HEK293 (cell line): ENCODE results near the gene NEK1.

ENCODE experiments used
- CTCF ChIA-PET: fragments of 350-600 bp; formaldehyde crosslinking; extraction: SDS; loops from one replicate; lab custom pipeline; 2021; ENCODE audit warnings: antibody characterized with exemption; lab: Yijun Ruan, JAX
- POLR2A ChIA-PET: fragments of 300-600 bp; formaldehyde crosslinking; extraction: SDS; loops from one replicate; lab custom pipeline; 2020; ENCODE audit warnings: antibody characterized with exemption, inconsistent platforms; lab: Yijun Ruan, JAX
- H3K27ac ChIP-seq: fragments of 200-500 bp; sonication (Bioruptor generic); 2 replicates; pipeline ENCODE4 v1.5.1; 2014; ENCODE audit warnings: low read depth, low read length, control low read depth, inconsistent platforms; ENCODE audit errors: extremely low read depth
- H3K36me3 ChIP-seq, 2 experiments: fragments of 200-500 bp in 1 of 2; sonication (Bioruptor generic) in 1 of 2; 1 replicate in 1 of 2; 2 replicates in 1 of 2; pipeline ENCODE4 v1.5.1; 2014 to 2017; ENCODE audit warnings: inconsistent platforms in 2 of 2, low read length in 2 of 2; ENCODE audit not compliant: control insufficient read depth in 2 of 2, insufficient read depth in 1 of 2
- H3K4me1 ChIP-seq: fragments of 200-500 bp; sonication (Bioruptor generic); 2 replicates; pipeline ENCODE4 v1.5.1; 2014; ENCODE audit warnings: mild to moderate bottlenecking, low read length, inconsistent platforms; ENCODE audit not compliant: control insufficient read depth, insufficient read depth
- H3K4me3 ChIP-seq: 2 replicates; pipeline ENCODE4 v1.5.1; 2011; ENCODE audit warnings: low read depth, mild to moderate bottlenecking, control low read depth, low read length, moderate library complexity
- H3K9me3 ChIP-seq: fragments of 200-500 bp; sonication (Bioruptor generic); 2 replicates; pipeline ENCODE4 v1.5.1; 2014; ENCODE audit warnings: low read depth, low read length, inconsistent platforms; ENCODE audit not compliant: control insufficient read depth, insufficient read depth
- AEBP2 ChIP-seq: fragments of 450-650 bp; formaldehyde crosslinking; IDR thresholded peaks from 2 replicates; pipeline ENCODE4 v1.5.1; 2016; ENCODE audit warnings: missing biosample characterization, missing genetic modification characterization, borderline replicate concordance
- FEZF1 ChIP-seq: fragments of 450-650 bp; formaldehyde crosslinking; IDR thresholded peaks from 2 replicates; pipeline ENCODE4 v1.5.1; 2016; ENCODE audit warnings: missing biosample characterization, missing genetic modification characterization
- GLIS2 ChIP-seq: fragments of 450-650 bp; formaldehyde crosslinking; IDR thresholded peaks from 2 replicates; pipeline ENCODE4 v1.5.1; 2016; ENCODE audit warnings: missing biosample characterization, missing genetic modification characterization
- HOXD13 ChIP-seq: sonication (generic); formaldehyde crosslinking; IDR thresholded peaks from 2 replicates; pipeline ENCODE4 v1.8.0; 2022; ENCODE audit warnings: missing genetic modification reagents, borderline replicate concordance
- KLF8 ChIP-seq: fragments of 450-650 bp; formaldehyde crosslinking; IDR thresholded peaks from 2 replicates; pipeline ENCODE4 v1.5.1; 2016; ENCODE audit warnings: missing biosample characterization, missing genetic modification characterization
- MYNN ChIP-seq: fragments of 450-650 bp; formaldehyde crosslinking; IDR thresholded peaks from 2 replicates; pipeline ENCODE4 v1.5.1; 2016; ENCODE audit warnings: missing biosample characterization, missing genetic modification characterization, borderline replicate concordance
- PRDM2 ChIP-seq: fragments of 450-650 bp; formaldehyde crosslinking; IDR thresholded peaks from 2 replicates; pipeline ENCODE4 v1.5.1; 2016; ENCODE audit warnings: missing biosample characterization, missing genetic modification characterization, borderline replicate concordance
- PRDM6 ChIP-seq: fragments of 450-650 bp; formaldehyde crosslinking; IDR thresholded peaks from 2 replicates; pipeline ENCODE4 v1.5.1; 2017; ENCODE audit warnings: missing biosample characterization, missing genetic modification characterization
- SP7 ChIP-seq: fragments of 450-650 bp; formaldehyde crosslinking; IDR thresholded peaks from 2 replicates; pipeline ENCODE4 v1.5.1; 2016; ENCODE audit warnings: missing biosample characterization, missing genetic modification characterization
- TRIM28 ChIP-seq: IDR thresholded peaks from 2 replicates; pipeline ENCODE4 v1.6.1; 2011; ENCODE audit warnings: low read length, control low read depth, borderline replicate concordance
- ZNF433 ChIP-seq: fragments of 450-650 bp; formaldehyde crosslinking; IDR thresholded peaks from 2 replicates; pipeline ENCODE4 v1.5.1; 2016; ENCODE audit warnings: missing biosample characterization, missing genetic modification characterization, low read depth
- ZNF585B ChIP-seq: fragments of 450-650 bp; formaldehyde crosslinking; IDR thresholded peaks from 2 replicates; pipeline ENCODE4 v1.5.1; 2016; ENCODE audit warnings: missing biosample characterization, missing genetic modification characterization
- ZNF629 ChIP-seq: fragments of 450-650 bp; formaldehyde crosslinking; IDR thresholded peaks from 2 replicates; pipeline ENCODE4 v1.5.1; 2017; ENCODE audit warnings: missing biosample characterization, missing genetic modification characterization
- ZNF785 ChIP-seq: fragments of 450-650 bp; formaldehyde crosslinking; IDR thresholded peaks from 2 replicates; pipeline ENCODE4 v1.5.1; 2016; ENCODE audit warnings: missing biosample characterization, missing genetic modification characterization

NEK1 gene

GRCh38 chr4:169640261-169640870, 28.0 kb upstream of the NEK1 start:
- CTCF ChIA-PET, result interaction anchor here (1.0 kb wide), 1 partner anchor 21 kb away, joined by 3 read pairs; no protein-coding TSS in a partner anchor
- Histone ChIP-seq H3K27ac (no peak overlapping the region), H3K36me3 (peaks cover 3 to 26% of the 10 kb centered on the region in 2 experiments; a peak in 2 of 3 replicates), H3K4me1 (no peaks in the 10 kb centered on the region), H3K9me3 (no peaks in the 10 kb centered on the region), H3K4me3 (no peak overlapping the region)
- POLR2A ChIA-PET, result no interaction called here
- TF ChIP-seq ZNF585B, result no peak

GRCh38 chr4:169634975-169635374, 22.6 kb upstream of the NEK1 start:
- TF ChIP-seq ZNF785 (tag by site-specific recombination) (no peak), ZNF433 (tag by site-specific recombination) (no peak), PRDM2 (tag by site-specific recombination) (no peak), HOXD13 (CRISPR knock-in tag) (no peak), AEBP2 (tag by site-specific recombination) (no peak), SP7 (tag by site-specific recombination) (no peak), ZNF629 (tag by site-specific recombination) (no peak), TRIM28 (peak; percentile 69; the same call in 1 of the 2 replicates), GLIS2 (tag by site-specific recombination) (no peak), MYNN (tag by site-specific recombination) (peak; percentile 78), FEZF1 (tag by site-specific recombination) (0 out of 2 replicates have a peak, but pooled peaks have one; percentile 27), KLF8 (tag by site-specific recombination) (no peak), PRDM6 (peak; percentile 90)
- TF ChIP-seq, all 188 proteins: peak for 4
- POLR2A ChIA-PET, result interaction anchor here (0.6 kb wide), 1 partner anchor 46 kb away, joined by 3 read pairs; no protein-coding TSS in a partner anchor
- peaks cover 3 to 24% of the 10 kb centered on the region in 2 experiments; a peak in 1 of 3 replicates for H3K36me3 ChIP-seq
- H3K27ac ChIP-seq, result no peak overlapping the region
- H3K4me3 ChIP-seq, result no peak overlapping the region
- no peaks in the 10 kb centered on the region for H3K9me3 ChIP-seq
- H3K4me1 ChIP-seq, result peaks cover 3% of the 10 kb centered on the region; the same call in 1 of the 2 replicates
- CTCF ChIA-PET, result no interaction called here
